AG04449 (cell line): Measurements from ENCODE around the gene PTTG1IP.

Source experiments
- CTCF ChIA-PET: fragments of 350-600 bp; formaldehyde crosslinking; extraction: SDS; loops from one replicate; lab custom pipeline; 2021; ENCODE audit warnings: antibody characterized with exemption; lab: Yijun Ruan, JAX
- POLR2A ChIA-PET: fragments of 400-600, 350-600 bp; formaldehyde crosslinking; extraction: SDS; loops from one replicate; lab custom pipeline; 2020; ENCODE audit warnings: antibody characterized with exemption, inconsistent platforms; lab: Yijun Ruan, JAX
- DNase-seq: peaks from one replicate; pipeline ENCODE4 v3.0.0-alpha.2; 2010; ENCODE audit warnings: low read depth, low spot score
- H3K4me3 ChIP-seq: 2 replicates; pipeline ENCODE4 v1.5.1; 2011; ENCODE audit warnings: low read depth, mild to moderate bottlenecking, control low read depth, low read length
- CTCF ChIP-seq: IDR thresholded peaks from one replicate; pipeline ENCODE4 v1.5.1; 2011; ENCODE audit warnings: mild to moderate bottlenecking, moderate library complexity, low read length, control low read depth, inconsistent platforms; ENCODE audit not compliant: insufficient read depth; ENCODE audit errors: missing control alignments

The PTTG1IP gene

DNA sequence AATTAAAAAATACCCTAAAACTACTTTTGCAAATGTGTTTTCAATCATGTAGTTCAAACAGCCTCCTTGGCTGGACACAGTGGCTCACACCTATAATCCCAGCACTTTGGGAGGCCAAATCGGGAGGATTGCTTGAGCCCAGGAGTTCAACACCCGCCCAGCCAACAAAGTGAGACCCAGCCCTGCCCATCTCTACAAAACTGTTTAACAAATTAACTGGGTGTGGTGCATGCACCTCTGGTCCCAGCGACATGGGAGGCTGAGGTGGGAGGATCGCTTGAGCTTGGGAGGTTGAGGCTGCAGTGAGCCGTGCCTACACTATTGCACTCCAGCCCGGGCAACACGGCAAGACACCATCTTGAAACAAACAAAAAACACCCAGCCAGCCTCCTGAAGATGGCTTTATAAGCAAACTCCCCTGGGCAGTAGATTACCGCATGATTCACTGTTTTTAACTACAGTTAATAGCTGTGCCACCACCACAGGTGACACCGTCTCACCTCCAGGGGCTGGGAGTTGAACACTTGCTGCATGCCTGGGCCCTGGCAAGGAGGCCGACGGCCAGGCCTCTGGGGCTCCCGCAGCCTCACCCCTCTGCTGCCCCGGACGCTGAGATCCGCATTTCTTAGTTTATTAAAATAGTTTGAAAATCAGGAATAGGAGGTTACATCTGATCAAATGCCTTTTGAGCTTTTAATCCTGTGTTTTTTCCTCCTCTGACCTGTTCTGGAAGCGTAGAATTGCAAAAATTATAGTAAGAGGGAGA, 16.2 kb downstream of the PTTG1IP start:
- TF ChIP-seq CTCF, result no peak
- POLR2A ChIA-PET, result interaction anchor here (0.6 kb wide), 1 partner anchor 14 kb away, joined by 3 read pairs; no protein-coding TSS in a partner anchor

DNA sequence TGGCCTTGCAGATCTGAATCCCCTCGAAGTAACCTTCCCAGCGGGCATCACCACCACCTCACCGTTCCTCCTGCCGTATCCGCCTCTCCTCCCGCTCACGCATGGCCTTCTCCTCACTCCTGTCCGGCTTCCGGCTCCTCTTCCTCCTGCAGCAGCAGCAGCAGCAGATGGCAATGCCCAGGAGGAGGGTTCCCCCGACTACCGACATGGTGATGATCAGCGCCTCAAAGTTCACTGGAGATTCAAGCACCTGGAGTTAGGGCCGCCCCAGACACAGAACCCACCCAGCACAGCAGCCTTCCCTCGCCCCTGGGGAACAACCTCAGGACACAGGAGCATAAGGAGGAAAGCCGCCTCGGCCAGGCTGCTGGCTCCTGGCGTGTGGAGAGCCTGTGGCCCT, 17.4 kb downstream of the PTTG1IP start:
- POLR2A ChIA-PET, result interaction anchor here (0.6 kb wide), 1 partner anchor 15 kb away, joined by 3 read pairs; no protein-coding TSS in a partner anchor
- no peak for TF ChIP-seq CTCF
- no peak for DNase-seq
- CTCF ChIA-PET, result no interaction called here
- H3K4me3 ChIP-seq, result no peak overlapping the region

More for the DNA sequence above, 16.2 kb downstream of the PTTG1IP start:
- CTCF ChIA-PET, result interaction anchor here (1.0 to 1.3 kb wide), 6 partner anchors 11 to 280 kb away, joined by 3 to 6 read pairs (median 4); partner anchors contain the start of gene PTTG1IP
- no peak overlapping the region for H3K4me3 ChIP-seq
- no peak for DNase-seq

DNA sequence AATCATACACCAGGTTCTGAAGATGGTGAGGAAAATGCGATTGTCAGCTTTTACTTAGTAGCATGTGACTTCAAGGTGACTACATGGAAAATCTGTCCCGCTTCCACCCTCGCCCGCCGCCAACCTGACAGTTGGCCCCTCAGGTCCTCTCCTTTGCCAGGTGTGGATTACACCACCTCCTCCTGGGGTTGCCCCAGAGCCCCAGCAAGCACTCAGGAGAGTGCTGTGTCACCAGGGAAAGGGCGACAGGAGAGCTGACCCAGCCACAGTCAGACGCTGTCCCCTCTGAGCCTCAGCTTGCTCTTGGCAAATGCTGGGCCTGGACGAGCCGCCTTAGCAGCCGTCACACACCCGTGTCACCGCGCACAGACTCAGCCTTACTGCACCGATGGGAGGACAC, 17.9 kb downstream of the PTTG1IP start:
- CTCF ChIA-PET, result interaction anchor here (1.6 kb wide), 1 partner anchor 9 kb away, joined by 5 read pairs; no protein-coding TSS in a partner anchor
- POLR2A ChIA-PET, result no interaction called here
- DNase-seq, result no peak
- H3K4me3 ChIP-seq, result no peak overlapping the region
- TF ChIP-seq CTCF, result no peak

DNA sequence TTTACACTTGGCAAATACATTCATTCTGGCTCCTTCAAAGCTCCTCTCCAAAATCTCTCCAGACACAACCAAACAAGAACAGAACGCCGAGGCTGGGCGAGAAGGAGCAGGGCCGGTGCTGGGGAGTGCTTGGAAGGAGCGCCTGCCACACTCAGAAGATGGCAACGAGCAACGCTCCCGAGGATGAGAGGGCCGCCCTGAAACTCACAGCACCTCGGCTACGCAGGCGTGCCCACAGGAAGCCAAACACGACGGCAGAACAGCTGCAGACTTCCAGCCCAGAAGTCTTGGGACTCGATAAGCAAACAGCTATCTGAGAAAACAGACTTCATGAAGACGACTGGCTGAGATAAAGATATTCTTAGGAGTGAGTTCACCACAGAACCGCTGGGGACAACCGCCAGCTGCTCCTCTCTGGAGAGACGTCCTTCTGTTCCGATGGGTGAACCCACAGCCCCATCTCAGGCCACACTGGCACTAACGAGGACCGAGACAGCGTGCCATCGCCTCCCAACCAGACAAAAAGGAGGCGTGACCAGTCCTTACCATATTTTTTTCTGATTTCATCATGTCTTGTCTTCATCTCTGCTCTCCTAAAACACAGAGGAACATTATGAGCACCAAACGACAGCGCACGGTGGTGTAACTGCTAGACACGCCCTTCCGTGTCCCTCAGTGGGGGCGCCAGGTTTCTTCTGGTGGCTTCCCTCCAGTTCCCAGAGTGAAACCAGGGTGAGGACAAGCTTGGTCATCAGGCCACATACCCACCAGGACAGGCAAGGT, 18.6 kb downstream of the PTTG1IP start:
- no peak overlapping the region for H3K4me3 ChIP-seq
- ChIA-PET CTCF (interaction anchor here (1.6 kb wide), 1 partner anchor 9 kb away, joined by 5 read pairs; no protein-coding TSS in a partner anchor), POLR2A (no interaction called here)
- TF ChIP-seq CTCF, result no peak
- DNase-seq, result no peak

GRCh38 chr21:44854391-44854663, 19.2 kb downstream of the PTTG1IP start:
- TF ChIP-seq CTCF, result no peak
- ChIA-PET CTCF (interaction anchor here (1.6 kb wide), 1 partner anchor 8 kb away, joined by 5 read pairs; no protein-coding TSS in a partner anchor), POLR2A (no interaction called here)
- no peak overlapping the region for H3K4me3 ChIP-seq
- DNase-seq, result no peak
